Activated T-cell treated with anti-CD3 and anti-CD28 coated beads for 48 hours (primary cell): ENCODE results near the gene LAMA4.

ENCODE experiments used
- DNase-seq: peaks from one replicate; pipeline ENCODE4 v3.0.0-alpha.2; 2020; ENCODE audit warnings: low read depth

The LAMA4 gene

GRCh38 chr6:112237066-112237465, 17.3 kb downstream of the LAMA4 start:
- no peak for DNase-seq

GRCh38 chr6:112235956-112236355, 18.4 kb downstream of the LAMA4 start:
- peak; percentile 52 for DNase-seq

GRCh38 chr6:112234601-112235000, 19.8 kb downstream of the LAMA4 start:
- DNase-seq, result no peak

GRCh38 chr6:112233847-112234246, 20.5 kb downstream of the LAMA4 start:
- DNase-seq, result no peak

GRCh38 chr6:112232845-112233256, 21.5 kb downstream of the LAMA4 start:
- no peak for DNase-seq

GRCh38 chr6:112231594-112232060, 22.7 kb downstream of the LAMA4 start:
- DNase-seq, result no peak

- DNase-seq, result no peak
These were observed 23.2 kb downstream of the LAMA4 start for GRCh38 chr6:112231164-112231563.

- no peak for DNase-seq
These were observed 25.7 kb downstream of the LAMA4 start for GRCh38 chr6:112228480-112229332.

- DNase-seq, result no peak
These were observed 26.4 kb downstream of the LAMA4 start for GRCh38 chr6:112227992-112228391.

GRCh38 chr6:112227411-112227810, 27.0 kb downstream of the LAMA4 start:
- DNase-seq, result no peak

GRCh38 chr6:112225691-112226090, 28.7 kb downstream of the LAMA4 start:
- DNase-seq, result no peak

- no peak for DNase-seq
These were observed 30.3 kb downstream of the LAMA4 start for GRCh38 chr6:112224088-112224487.

GRCh38 chr6:112223070-112223861, 31.1 kb downstream of the LAMA4 start:
- DNase-seq, result no peak

- DNase-seq, result no peak
These were observed 32.1 kb downstream of the LAMA4 start for GRCh38 chr6:112221981-112222852.

GRCh38 chr6:112221561-112221960, 32.8 kb downstream of the LAMA4 start:
- DNase-seq, result no peak

GRCh38 chr6:112218563-112218962, 35.8 kb downstream of the LAMA4 start:
- no peak for DNase-seq

GRCh38 chr6:112216662-112217551, 37.5 kb downstream of the LAMA4 start:
- DNase-seq, result no peak

- no peak for DNase-seq
These were observed 38.7 kb downstream of the LAMA4 start for GRCh38 chr6:112215488-112216284.

GRCh38 chr6:112214739-112215269, 39.6 kb downstream of the LAMA4 start:
- DNase-seq, result no peak

GRCh38 chr6:112210852-112211251, 43.5 kb downstream of the LAMA4 start:
- no peak for DNase-seq
